HepG2 (cell line): ENCODE measurements around the gene CDKN2AIP. TPM values are rescaled to one million over a fixed set of nuclear protein-coding genes. Genes with fewer than 3 reads are reported as not detected.

Experiments used
- CEBPZ ChIP-seq: IDR thresholded peaks from 2 replicates; pipeline ENCODE4 v1.6.1; 2012; ENCODE audit warnings: low read length, improper control_type of control experiment
- DNMT3B ChIP-seq: conservative IDR thresholded peaks from 2 replicates; pipeline ENCODE4 v1.6.1; 2016; ENCODE audit warnings: missing biosample characterization, control low read depth
- GFI1 ChIP-seq: sonication (generic); formaldehyde crosslinking; IDR thresholded peaks from 2 replicates; pipeline ENCODE4 v1.5.0; 2020; ENCODE audit warnings: missing genetic modification reagents, mild to moderate bottlenecking, borderline replicate concordance
- NCOA5 ChIP-seq: sonication (generic); formaldehyde crosslinking; IDR thresholded peaks from 2 replicates; pipeline ENCODE4 v1.4.0; 2020; ENCODE audit warnings: missing genetic modification reagents
- SIN3B ChIP-seq: fragments of 150-350 bp; IDR thresholded peaks from 2 replicates; pipeline ENCODE4 v1.6.1; 2014; ENCODE audit warnings: low read length
- THYN1 ChIP-seq: sonication (generic); formaldehyde crosslinking; IDR thresholded peaks from 2 replicates; pipeline ENCODE4 v1.8.1; 2023; ENCODE audit warnings: low read depth, mild to moderate bottlenecking, moderate library complexity, missing genetic modification reagents, borderline replicate concordance
- ZNF724P ChIP-seq: sonication (generic); formaldehyde crosslinking; IDR thresholded peaks from 2 replicates; pipeline ENCODE4 v1.8.0; 2022; ENCODE audit warnings: missing genetic modification reagents, borderline replicate concordance
- polyA plus RNA-seq, 8 experiments: library from polyadenylated mRNA; depleted of rRNA in 3 of 8; stranded (reverse) in 7 of 8; unstranded in 1 of 8; fragments of >200 nt; fragmentation: Illumina TruSeq in 4 of 8; extraction: Trizol in 4 of 8; gene quantifications; 2 replicates each; pipeline versions ENCODE4 v1.2.1 to v1.2.3, GENCODE V29; 2011 to 2016; ENCODE audit warnings: low read depth in 4 of 8, missing spikeins in 1 of 8, mixed read lengths in 1 of 8; ENCODE audit not compliant: insufficient read depth in 1 of 8
- total RNA-seq, 5 experiments: library from RNA; depleted of rRNA; stranded (reverse); fragments of >200 nt; fragmentation: Illumina TruSeq; extraction: Trizol; gene quantifications; 2 replicates each; pipeline ENCODE4 v1.2.3, GENCODE V29; 2016; ENCODE audit warnings: low read depth in 1 of 5
- TF ChIP-seq, protein P1 (sequence below): sonication (generic); formaldehyde crosslinking; IDR thresholded peaks from 2 replicates; pipeline ENCODE4 v1.4.0; 2020; ENCODE audit warnings: missing genetic modification reagents
- TF ChIP-seq, protein P2 (sequence below): sonication (generic); formaldehyde crosslinking; IDR thresholded peaks from 2 replicates; pipeline ENCODE4 v1.4.0; 2020; ENCODE audit warnings: mild to moderate bottlenecking, missing genetic modification reagents
- TF ChIP-seq, protein P3 (sequence below): sonication (generic); formaldehyde crosslinking; IDR thresholded peaks from 2 replicates; pipeline ENCODE4 v1.4.0; 2020; ENCODE audit warnings: missing genetic modification reagents, borderline replicate concordance

The CDKN2AIP gene
- total and polyA plus RNA-seq, 2 of the 13 experiments (the other 11 are each of a cell fraction or from before 2014, with no cell fraction given), result 17.0 to 18.7 TPM

- TF ChIP-seq, protein P1, sequence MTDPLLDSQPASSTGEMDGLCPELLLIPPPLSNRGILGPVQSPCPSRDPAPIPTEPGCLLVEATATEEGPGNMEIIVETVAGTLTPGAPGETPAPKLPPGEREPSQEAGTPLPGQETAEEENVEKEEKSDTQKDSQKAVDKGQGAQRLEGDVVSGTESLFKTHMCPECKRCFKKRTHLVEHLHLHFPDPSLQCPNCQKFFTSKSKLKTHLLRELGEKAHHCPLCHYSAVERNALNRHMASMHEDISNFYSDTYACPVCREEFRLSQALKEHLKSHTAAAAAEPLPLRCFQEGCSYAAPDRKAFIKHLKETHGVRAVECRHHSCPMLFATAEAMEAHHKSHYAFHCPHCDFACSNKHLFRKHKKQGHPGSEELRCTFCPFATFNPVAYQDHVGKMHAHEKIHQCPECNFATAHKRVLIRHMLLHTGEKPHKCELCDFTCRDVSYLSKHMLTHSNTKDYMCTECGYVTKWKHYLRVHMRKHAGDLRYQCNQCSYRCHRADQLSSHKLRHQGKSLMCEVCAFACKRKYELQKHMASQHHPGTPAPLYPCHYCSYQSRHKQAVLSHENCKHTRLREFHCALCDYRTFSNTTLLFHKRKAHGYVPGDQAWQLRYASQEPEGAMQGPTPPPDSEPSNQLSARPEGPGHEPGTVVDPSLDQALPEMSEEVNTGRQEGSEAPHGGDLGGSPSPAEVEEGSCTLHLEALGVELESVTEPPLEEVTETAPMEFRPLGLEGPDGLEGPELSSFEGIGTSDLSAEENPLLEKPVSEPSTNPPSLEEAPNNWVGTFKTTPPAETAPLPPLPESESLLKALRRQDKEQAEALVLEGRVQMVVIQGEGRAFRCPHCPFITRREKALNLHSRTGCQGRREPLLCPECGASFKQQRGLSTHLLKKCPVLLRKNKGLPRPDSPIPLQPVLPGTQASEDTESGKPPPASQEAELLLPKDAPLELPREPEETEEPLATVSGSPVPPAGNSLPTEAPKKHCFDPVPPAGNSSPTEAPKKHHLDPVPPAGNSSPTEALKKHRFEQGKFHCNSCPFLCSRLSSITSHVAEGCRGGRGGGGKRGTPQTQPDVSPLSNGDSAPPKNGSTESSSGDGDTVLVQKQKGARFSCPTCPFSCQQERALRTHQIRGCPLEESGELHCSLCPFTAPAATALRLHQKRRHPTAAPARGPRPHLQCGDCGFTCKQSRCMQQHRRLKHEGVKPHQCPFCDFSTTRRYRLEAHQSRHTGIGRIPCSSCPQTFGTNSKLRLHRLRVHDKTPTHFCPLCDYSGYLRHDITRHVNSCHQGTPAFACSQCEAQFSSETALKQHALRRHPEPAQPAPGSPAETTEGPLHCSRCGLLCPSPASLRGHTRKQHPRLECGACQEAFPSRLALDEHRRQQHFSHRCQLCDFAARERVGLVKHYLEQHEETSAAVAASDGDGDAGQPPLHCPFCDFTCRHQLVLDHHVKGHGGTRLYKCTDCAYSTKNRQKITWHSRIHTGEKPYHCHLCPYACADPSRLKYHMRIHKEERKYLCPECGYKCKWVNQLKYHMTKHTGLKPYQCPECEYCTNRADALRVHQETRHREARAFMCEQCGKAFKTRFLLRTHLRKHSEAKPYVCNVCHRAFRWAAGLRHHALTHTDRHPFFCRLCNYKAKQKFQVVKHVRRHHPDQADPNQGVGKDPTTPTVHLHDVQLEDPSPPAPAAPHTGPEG, result no peak
- TF ChIP-seq CEBPZ (no peak), SIN3B (no peak), GFI1 (no peak), ZNF724P (no peak), NCOA5 (CRISPR knock-in tag) (no peak), THYN1 (CRISPR knock-in tag) (no peak), DNMT3B (CRISPR knock-in tag) (no peak)
- TF ChIP-seq, protein P2, sequence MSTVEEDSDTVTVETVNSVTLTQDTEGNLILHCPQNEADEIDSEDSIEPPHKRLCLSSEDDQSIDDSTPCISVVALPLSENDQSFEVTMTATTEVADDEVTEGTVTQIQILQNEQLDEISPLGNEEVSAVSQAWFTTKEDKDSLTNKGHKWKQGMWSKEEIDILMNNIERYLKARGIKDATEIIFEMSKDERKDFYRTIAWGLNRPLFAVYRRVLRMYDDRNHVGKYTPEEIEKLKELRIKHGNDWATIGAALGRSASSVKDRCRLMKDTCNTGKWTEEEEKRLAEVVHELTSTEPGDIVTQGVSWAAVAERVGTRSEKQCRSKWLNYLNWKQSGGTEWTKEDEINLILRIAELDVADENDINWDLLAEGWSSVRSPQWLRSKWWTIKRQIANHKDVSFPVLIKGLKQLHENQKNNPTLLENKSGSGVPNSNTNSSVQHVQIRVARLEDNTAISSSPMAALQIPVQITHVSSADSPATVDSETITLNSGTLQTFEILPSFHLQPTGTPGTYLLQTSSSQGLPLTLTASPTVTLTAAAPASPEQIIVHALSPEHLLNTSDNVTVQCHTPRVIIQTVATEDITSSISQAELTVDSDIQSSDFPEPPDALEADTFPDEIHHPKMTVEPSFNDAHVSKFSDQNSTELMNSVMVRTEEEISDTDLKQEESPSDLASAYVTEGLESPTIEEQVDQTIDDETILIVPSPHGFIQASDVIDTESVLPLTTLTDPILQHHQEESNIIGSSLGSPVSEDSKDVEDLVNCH (CRISPR knock-in tag), result no peak
- TF ChIP-seq, protein P3, sequence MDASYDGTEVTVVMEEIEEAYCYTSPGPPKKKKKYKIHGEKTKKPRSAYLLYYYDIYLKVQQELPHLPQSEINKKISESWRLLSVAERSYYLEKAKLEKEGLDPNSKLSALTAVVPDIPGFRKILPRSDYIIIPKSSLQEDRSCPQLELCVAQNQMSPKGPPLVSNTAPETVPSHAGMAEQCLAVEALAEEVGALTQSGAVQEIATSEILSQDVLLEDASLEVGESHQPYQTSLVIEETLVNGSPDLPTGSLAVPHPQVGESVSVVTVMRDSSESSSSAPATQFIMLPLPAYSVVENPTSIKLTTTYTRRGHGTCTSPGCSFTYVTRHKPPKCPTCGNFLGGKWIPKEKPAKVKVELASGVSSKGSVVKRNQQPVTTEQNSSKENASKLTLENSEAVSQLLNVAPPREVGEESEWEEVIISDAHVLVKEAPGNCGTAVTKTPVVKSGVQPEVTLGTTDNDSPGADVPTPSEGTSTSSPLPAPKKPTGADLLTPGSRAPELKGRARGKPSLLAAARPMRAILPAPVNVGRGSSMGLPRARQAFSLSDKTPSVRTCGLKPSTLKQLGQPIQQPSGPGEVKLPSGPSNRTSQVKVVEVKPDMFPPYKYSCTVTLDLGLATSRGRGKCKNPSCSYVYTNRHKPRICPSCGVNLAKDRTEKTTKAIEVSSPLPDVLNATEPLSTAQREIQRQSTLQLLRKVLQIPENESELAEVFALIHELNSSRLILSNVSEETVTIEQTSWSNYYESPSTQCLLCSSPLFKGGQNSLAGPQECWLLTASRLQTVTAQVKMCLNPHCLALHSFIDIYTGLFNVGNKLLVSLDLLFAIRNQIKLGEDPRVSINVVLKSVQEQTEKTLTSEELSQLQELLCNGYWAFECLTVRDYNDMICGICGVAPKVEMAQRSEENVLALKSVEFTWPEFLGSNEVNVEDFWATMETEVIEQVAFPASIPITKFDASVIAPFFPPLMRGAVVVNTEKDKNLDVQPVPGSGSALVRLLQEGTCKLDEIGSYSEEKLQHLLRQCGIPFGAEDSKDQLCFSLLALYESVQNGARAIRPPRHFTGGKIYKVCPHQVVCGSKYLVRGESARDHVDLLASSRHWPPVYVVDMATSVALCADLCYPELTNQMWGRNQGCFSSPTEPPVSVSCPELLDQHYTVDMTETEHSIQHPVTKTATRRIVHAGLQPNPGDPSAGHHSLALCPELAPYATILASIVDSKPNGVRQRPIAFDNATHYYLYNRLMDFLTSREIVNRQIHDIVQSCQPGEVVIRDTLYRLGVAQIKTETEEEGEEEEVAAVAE, result no peak
Measured at GRCh38 chr4:183431614-183432013, 12.8 kb upstream of the CDKN2AIP start (continued).
